Measurements from ENCODE around the gene DZIP1.

DNA sequence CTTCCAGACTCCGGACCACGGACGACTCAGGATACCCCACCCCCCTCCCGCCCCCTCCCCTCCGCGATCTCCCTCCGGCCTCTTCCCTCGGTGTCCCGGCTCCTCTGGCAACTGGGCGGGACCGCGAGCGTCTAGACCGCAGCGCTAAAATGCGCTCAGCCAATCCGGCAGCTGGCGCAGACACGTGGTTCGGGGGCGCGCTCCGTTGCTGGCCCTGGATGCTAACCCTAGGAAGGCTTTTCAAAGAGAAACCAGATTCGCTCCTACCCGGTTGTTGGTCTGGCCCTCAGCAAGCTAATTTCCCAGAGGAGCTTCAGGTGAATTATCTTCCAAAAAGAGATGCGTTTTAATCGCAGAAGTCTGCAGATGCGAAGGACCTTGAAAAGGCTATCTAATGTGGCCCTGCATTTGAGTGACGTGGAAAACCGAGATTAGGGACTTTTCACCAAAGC lies at the start of gene DZIP1:
- TF ChIP-seq, protein P1, sequence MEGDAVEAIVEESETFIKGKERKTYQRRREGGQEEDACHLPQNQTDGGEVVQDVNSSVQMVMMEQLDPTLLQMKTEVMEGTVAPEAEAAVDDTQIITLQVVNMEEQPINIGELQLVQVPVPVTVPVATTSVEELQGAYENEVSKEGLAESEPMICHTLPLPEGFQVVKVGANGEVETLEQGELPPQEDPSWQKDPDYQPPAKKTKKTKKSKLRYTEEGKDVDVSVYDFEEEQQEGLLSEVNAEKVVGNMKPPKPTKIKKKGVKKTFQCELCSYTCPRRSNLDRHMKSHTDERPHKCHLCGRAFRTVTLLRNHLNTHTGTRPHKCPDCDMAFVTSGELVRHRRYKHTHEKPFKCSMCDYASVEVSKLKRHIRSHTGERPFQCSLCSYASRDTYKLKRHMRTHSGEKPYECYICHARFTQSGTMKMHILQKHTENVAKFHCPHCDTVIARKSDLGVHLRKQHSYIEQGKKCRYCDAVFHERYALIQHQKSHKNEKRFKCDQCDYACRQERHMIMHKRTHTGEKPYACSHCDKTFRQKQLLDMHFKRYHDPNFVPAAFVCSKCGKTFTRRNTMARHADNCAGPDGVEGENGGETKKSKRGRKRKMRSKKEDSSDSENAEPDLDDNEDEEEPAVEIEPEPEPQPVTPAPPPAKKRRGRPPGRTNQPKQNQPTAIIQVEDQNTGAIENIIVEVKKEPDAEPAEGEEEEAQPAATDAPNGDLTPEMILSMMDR (optimal IDR thresholded peaks at IDR 0.05 in 1 of 3, IDR thresholded peaks at IDR 0.05 in 1 of 3, conservative IDR thresholded peaks at IDR 0.05 in 1 of 3; ENCODE audit: extremely low read depth in 1 of 3, insufficient read depth in 2 of 3, low read length in 3 of 3): no peak
- TF ChIP-seq EZH2 (IDR thresholded peaks at IDR 0.05; ENCODE audit: low read length): no peak
